Fibroblast of mammary gland (primary cell): ENCODE data around the gene HSDL1.

Source experiments
- DNase-seq: peaks from one replicate; pipeline ENCODE4 v3.0.0-alpha.2; 2010; ENCODE audit warnings: low read depth
- H3K4me3 ChIP-seq: 2 replicates; pipeline ENCODE4 v1.5.1; 2011; ENCODE audit warnings: low read depth, mild to moderate bottlenecking, low read length, moderate library complexity; ENCODE audit not compliant: control insufficient read depth
- CTCF ChIP-seq: conservative IDR thresholded peaks from 2 replicates; pipeline ENCODE4 v1.5.1; 2011; ENCODE audit warnings: low read depth, low read length, inconsistent platforms; ENCODE audit not compliant: control insufficient read depth, insufficient read depth

The HSDL1 gene

DNA sequence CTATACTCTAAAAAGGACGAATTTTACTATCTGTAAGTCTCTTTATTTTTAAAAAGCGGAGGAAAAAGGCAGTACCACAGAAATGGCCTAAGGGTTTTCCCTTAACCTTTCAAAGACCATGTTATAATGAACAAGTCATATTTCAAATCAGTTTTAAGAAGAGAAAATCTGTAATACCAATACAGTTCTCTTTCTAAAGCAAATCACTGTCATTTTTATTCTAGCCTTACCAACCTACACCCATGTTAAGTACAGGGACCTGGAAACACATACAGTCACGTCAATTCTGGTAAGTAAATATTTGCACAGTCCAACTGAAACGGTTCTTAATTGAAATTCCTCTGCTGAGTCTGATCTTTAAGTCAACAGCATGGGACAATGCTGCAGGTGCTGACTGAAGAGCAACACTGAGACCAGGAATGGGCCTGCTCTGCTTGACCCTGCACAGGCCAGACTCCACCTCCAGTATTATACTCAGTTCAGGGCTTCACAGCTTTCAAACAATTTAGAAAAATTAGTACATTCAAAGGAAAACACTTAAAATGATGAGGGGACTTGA, 48.5 kb downstream of the HSDL1 start:
- no peak for DNase-seq
- H3K4me3 ChIP-seq, result no peak overlapping the region
- no peak for TF ChIP-seq CTCF

GRCh38 chr16:84095466-84095865, 49.5 kb downstream of the HSDL1 start:
- TF ChIP-seq CTCF, result no peak
- no peak overlapping the region for H3K4me3 ChIP-seq
- DNase-seq, result no peak

GRCh38 chr16:84093879-84094270, 51.1 kb downstream of the HSDL1 start:
- DNase-seq, result no peak
- no peak overlapping the region for H3K4me3 ChIP-seq
- TF ChIP-seq CTCF, result no peak

- DNase-seq, result no peak
- no peak for TF ChIP-seq CTCF
- no peak overlapping the region for H3K4me3 ChIP-seq
Measured at GRCh38 chr16:84093120-84093878, 51.7 kb downstream of the HSDL1 start.

- no peak overlapping the region for H3K4me3 ChIP-seq
- no peak for DNase-seq
- no peak for TF ChIP-seq CTCF
Measured at GRCh38 chr16:84091460-84091859, 53.5 kb downstream of the HSDL1 start.

- H3K4me3 ChIP-seq, result no peak overlapping the region
- DNase-seq, result no peak
- no peak for TF ChIP-seq CTCF
Measured at GRCh38 chr16:84090211-84090610, 54.8 kb downstream of the HSDL1 start.
